Effector memory CD4-positive, alpha-beta T cell (primary cell): ENCODE results near the gene TBL1X.

ENCODE experiments used
- DNase-seq, 3 donors: peaks; one replicate each; pipeline ENCODE4 v3.0.0-alpha.2; 2020
- H3K27ac ChIP-seq: 2 replicates; pipeline ENCODE4 v1.7.0; 2013; ENCODE audit warnings: mild to moderate bottlenecking, low read length, moderate library complexity; ENCODE audit not compliant: insufficient read depth, poor library complexity, severe bottlenecking
- H3K27me3 ChIP-seq: replicated peaks from 2 replicates; pipeline ENCODE4 v1.7.0; 2013; ENCODE audit warnings: mild to moderate bottlenecking, low read length; ENCODE audit not compliant: insufficient read depth, control insufficient read depth, poor library complexity, severe bottlenecking
- H3K36me3 ChIP-seq: 2 replicates; pipeline ENCODE4 v1.7.0; 2013; ENCODE audit warnings: mild to moderate bottlenecking, low read length, moderate library complexity; ENCODE audit not compliant: control insufficient read depth, insufficient read depth
- H3K4me1 ChIP-seq: 2 replicates; pipeline ENCODE4 v1.7.0; 2013; ENCODE audit warnings: low read length, mild to moderate bottlenecking; ENCODE audit not compliant: control insufficient read depth, insufficient read depth, poor library complexity, severe bottlenecking
- H3K4me3 ChIP-seq: 2 replicates; pipeline ENCODE4 v1.7.0; 2013; ENCODE audit warnings: low read length, low read depth, mild to moderate bottlenecking; ENCODE audit not compliant: insufficient read depth, poor library complexity, severe bottlenecking
- H3K9me3 ChIP-seq: 2 replicates; pipeline ENCODE4 v1.7.0; 2013; ENCODE audit warnings: mild to moderate bottlenecking, low read length, moderate library complexity; ENCODE audit not compliant: control insufficient read depth

Gene TBL1X

GRCh38 chrX:9493936-9494335 is 29.1 kb downstream of the TBL1X start:
- H3K4me1 ChIP-seq, result no peaks in the 10 kb centered on the region
- no peak overlapping the region for H3K4me3 ChIP-seq
- H3K9me3 ChIP-seq, result no peaks in the 10 kb centered on the region
- no peak for DNase-seq
- H3K27ac ChIP-seq, result no peak overlapping the region
- H3K27me3 ChIP-seq, result no peaks in the 10 kb centered on the region
- no peaks in the 10 kb centered on the region for H3K36me3 ChIP-seq

DNA sequence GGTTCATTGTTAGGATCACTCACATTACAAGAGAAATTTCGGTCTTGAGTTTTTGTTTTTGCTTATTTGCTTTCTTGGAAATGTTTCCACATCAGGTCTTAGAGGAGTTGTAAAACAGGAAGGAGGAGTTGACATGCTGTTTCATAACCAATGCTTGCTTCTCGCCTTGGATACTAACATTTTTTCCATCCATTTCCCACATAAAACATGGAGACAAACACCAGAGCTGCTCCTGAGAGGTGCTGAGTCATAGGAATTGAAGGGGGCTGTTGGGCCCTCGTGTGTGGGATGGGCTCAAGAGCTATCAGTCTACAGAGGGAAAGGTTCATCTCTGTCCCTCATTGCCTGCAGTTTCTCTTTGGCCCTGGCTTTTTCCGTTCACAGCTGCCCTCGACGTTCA is 29.9 kb downstream of the TBL1X start:
- Histone ChIP-seq H3K27me3 (no peaks in the 10 kb centered on the region), H3K4me3 (no peak overlapping the region), H3K9me3 (no peaks in the 10 kb centered on the region), H3K36me3 (no peaks in the 10 kb centered on the region), H3K27ac (no peak overlapping the region), H3K4me1 (no peaks in the 10 kb centered on the region)
- no peak for DNase-seq

GRCh38 chrX:9495496-9495895 is 30.6 kb downstream of the TBL1X start:
- Histone ChIP-seq H3K4me1 (no peaks in the 10 kb centered on the region), H3K9me3 (no peaks in the 10 kb centered on the region), H3K4me3 (no peak overlapping the region), H3K36me3 (no peaks in the 10 kb centered on the region), H3K27ac (no peak overlapping the region), H3K27me3 (no peaks in the 10 kb centered on the region)
- DNase-seq, result no peak

- Histone ChIP-seq H3K4me1 (no peaks in the 10 kb centered on the region), H3K27ac (no peak overlapping the region), H3K27me3 (no peaks in the 10 kb centered on the region), H3K36me3 (peaks cover 1% of the 10 kb centered on the region), H3K9me3 (no peaks in the 10 kb centered on the region), H3K4me3 (no peak overlapping the region)
- DNase-seq, result no peak
Measured at GRCh38 chrX:9498236-9498635, 33.4 kb downstream of the TBL1X start.

DNA sequence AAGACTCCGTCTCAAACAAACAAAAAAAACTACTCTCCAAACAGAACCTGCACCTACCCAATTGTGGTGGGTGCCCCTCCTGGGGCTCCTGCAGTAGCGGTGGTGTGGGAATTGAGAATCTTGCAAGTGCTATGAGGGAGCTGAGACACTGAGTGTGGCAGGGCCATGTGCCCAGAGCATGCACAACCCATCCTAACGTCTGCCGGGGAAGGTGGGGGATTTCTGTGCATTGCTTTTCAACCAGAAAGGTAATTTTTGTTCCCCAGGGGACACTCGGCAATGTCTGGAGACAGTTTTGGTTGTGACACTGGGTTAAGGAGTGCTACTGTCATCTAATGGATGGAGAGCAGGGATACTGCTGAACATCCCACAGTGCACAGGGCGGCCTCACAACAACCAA is 35.7 kb downstream of the TBL1X start:
- no peaks in the 10 kb centered on the region for H3K27me3 ChIP-seq
- no peak for DNase-seq
- no peak overlapping the region for H3K4me3 ChIP-seq
- peaks cover 7% of the 10 kb centered on the region for H3K36me3 ChIP-seq
- no peaks in the 10 kb centered on the region for H3K4me1 ChIP-seq
- H3K27ac ChIP-seq, result no peak overlapping the region
- H3K9me3 ChIP-seq, result no peaks in the 10 kb centered on the region

DNA sequence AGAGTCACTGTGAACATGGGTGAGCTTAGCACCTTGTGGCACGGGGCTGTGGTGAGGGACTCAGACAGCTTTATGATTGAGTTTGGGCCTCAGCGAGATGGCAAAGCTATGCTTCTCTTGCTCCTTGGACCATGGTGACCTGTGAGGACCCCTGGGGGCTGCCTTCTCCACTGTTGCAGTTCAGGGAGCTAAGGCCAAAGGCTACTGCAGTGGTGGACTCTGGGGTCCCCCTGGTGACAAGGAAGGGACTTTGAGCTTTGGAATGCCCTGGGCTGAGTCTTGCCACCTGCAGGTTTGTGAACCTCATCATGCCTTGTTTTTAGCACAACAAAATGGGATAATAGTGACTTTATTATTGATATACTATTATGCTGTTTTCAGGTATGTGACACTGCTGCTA is 36.5 kb downstream of the TBL1X start:
- DNase-seq, result no peak
- Histone ChIP-seq H3K27ac (no peak overlapping the region), H3K36me3 (peaks cover 7% of the 10 kb centered on the region), H3K4me3 (no peak overlapping the region), H3K27me3 (no peaks in the 10 kb centered on the region), H3K9me3 (no peaks in the 10 kb centered on the region), H3K4me1 (no peaks in the 10 kb centered on the region)

DNA sequence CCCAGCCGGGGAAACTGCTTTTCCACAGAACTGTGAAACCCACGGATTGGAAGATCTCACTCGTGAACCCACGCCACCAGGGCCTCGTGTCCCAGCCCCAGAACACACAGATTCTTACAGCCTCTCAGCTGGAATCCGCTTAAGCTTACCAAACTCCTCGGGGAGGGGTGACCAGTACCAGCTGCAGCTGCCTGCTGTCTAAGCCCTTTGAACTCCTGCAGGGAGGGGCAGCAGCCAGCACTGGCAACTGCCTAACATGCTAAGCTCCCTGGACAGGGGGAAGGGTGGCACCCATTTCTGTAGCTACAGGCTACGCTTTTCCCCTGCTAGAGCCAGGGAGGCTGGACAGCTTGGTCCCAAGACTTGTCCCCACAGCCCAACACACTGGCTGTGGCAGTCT is 38.4 kb downstream of the TBL1X start:
- Histone ChIP-seq H3K27ac (no peak overlapping the region), H3K36me3 (peaks cover 7% of the 10 kb centered on the region), H3K9me3 (no peaks in the 10 kb centered on the region), H3K4me3 (no peak overlapping the region), H3K4me1 (no peaks in the 10 kb centered on the region), H3K27me3 (no peaks in the 10 kb centered on the region)
- DNase-seq, result no peak

GRCh38 chrX:9510366-9510765 is 45.5 kb downstream of the TBL1X start:
- Histone ChIP-seq H3K9me3 (no peaks in the 10 kb centered on the region), H3K27me3 (no peaks in the 10 kb centered on the region), H3K4me3 (no peak overlapping the region), H3K27ac (no peak overlapping the region), H3K36me3 (no peaks in the 10 kb centered on the region), H3K4me1 (peaks cover 1% of the 10 kb centered on the region)
- no peak for DNase-seq

DNA sequence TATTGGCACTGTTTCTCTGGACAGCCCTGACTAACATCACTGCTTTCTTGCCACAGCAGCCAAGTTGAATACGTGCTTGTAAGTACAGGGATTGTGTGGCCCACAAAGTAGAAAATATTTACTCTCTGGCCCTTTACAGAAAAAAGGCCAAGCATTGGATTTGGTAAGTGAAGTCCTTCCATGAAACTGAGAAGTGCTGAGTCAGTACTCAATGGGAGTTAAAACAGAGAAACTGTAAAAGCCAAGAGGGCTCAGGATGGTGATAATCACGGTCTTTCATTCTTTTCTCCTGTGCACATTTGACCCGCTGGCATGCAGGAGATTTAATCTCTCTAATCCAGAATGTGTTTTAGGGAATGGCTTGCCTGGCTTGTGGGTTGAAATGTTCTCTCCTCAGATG is 46.1 kb downstream of the TBL1X start:
- H3K4me3 ChIP-seq, result no peak overlapping the region
- peaks cover 3% of the 10 kb centered on the region for H3K4me1 ChIP-seq
- DNase-seq, result no peak
- no peaks in the 10 kb centered on the region for H3K36me3 ChIP-seq
- no peak overlapping the region for H3K27ac ChIP-seq
- no peaks in the 10 kb centered on the region for H3K9me3 ChIP-seq
- H3K27me3 ChIP-seq, result no peaks in the 10 kb centered on the region

GRCh38 chrX:9515489-9515888 is 50.6 kb downstream of the TBL1X start:
- H3K4me1 ChIP-seq, result peaks cover 3% of the 10 kb centered on the region
- no peaks in the 10 kb centered on the region for H3K36me3 ChIP-seq
- no peak overlapping the region for H3K27ac ChIP-seq
- H3K27me3 ChIP-seq, result no peaks in the 10 kb centered on the region
- H3K4me3 ChIP-seq, result no peak overlapping the region
- no peak for DNase-seq
- no peaks in the 10 kb centered on the region for H3K9me3 ChIP-seq

- no peaks in the 10 kb centered on the region for H3K27me3 ChIP-seq
- no peak overlapping the region for H3K4me3 ChIP-seq
- DNase-seq, result no peak
- H3K9me3 ChIP-seq, result no peaks in the 10 kb centered on the region
- no peaks in the 10 kb centered on the region for H3K36me3 ChIP-seq
- H3K4me1 ChIP-seq, result peaks cover 3% of the 10 kb centered on the region
- H3K27ac ChIP-seq, result no peak overlapping the region
Measured at GRCh38 chrX:9515973-9516538, 51.2 kb downstream of the TBL1X start.
